MM.1S (cell line): ENCODE data around the gene AP1B1.

Experiments used
- DNase-seq: peaks from one replicate; pipeline ENCODE4 v3.0.0-alpha.2; 2015
- H2AFZ ChIP-seq: fragments of 300-600 bp; sonication (generic); 2 replicates; pipeline ENCODE4 v1.6.0; 2016; ENCODE audit warnings: antibody characterized with exemption, low read length
- H3F3A ChIP-seq: fragments of 300-600 bp; sonication (generic); 2 replicates; pipeline ENCODE4 v1.6.1; 2016; ENCODE audit warnings: mild to moderate bottlenecking, antibody characterized with exemption, low read length, moderate library complexity, mixed read lengths; ENCODE audit not compliant: insufficient read depth
- H3K27ac ChIP-seq: fragments of 300-600 bp; sonication (generic); 2 replicates; pipeline ENCODE4 v1.5.1; 2016; ENCODE audit warnings: mild to moderate bottlenecking, low read length
- H3K27me3 ChIP-seq: fragments of 300-600 bp; sonication (generic); replicated peaks from 2 replicates; pipeline ENCODE4 v1.6.0; 2016; ENCODE audit warnings: low read length; ENCODE audit not compliant: insufficient read depth
- H3K36me3 ChIP-seq: fragments of 300-600 bp; sonication (generic); replicated peaks from 2 replicates; pipeline ENCODE4 v1.6.1; 2016; ENCODE audit warnings: mild to moderate bottlenecking, low read length, mixed read lengths; ENCODE audit not compliant: insufficient read depth
- H3K4me1 ChIP-seq: fragments of 300-600 bp; sonication (generic); 2 replicates; pipeline ENCODE4 v1.6.1; 2016; ENCODE audit warnings: low read length, mixed read lengths
- H3K4me2 ChIP-seq: fragments of 300-600 bp; sonication (generic); 2 replicates; pipeline ENCODE4 v1.6.0; 2016; ENCODE audit warnings: low read depth, low read length
- H3K4me3 ChIP-seq: fragments of 300-600 bp; sonication (generic); 2 replicates; pipeline ENCODE4 v1.5.1; 2016; ENCODE audit warnings: low read length, mixed read lengths
- H3K79me2 ChIP-seq: fragments of 300-600 bp; sonication (generic); 2 replicates; pipeline ENCODE4 v1.6.1; 2016; ENCODE audit warnings: mixed run types, low read length, mixed read lengths
- H3K9ac ChIP-seq: fragments of 300-600 bp; sonication (generic); 2 replicates; pipeline ENCODE4 v1.6.1; 2016; ENCODE audit warnings: low read length, mixed read lengths
- H3K9me2 ChIP-seq: fragments of 300-600 bp; sonication (generic); replicated peaks from 2 replicates; pipeline ENCODE4 v1.6.1; 2016; ENCODE audit warnings: mild to moderate bottlenecking, low read length, mixed read lengths; ENCODE audit not compliant: insufficient read depth
- H3K9me3 ChIP-seq: fragments of 300-600 bp; sonication (generic); replicated peaks from 2 replicates; pipeline ENCODE4 v1.6.1; 2016; ENCODE audit warnings: mild to moderate bottlenecking, low read length, mixed read lengths; ENCODE audit not compliant: insufficient read depth
- H4K20me1 ChIP-seq: fragments of 300-600 bp; sonication (generic); 2 replicates; pipeline ENCODE4 v1.6.1; 2016; ENCODE audit warnings: mild to moderate bottlenecking, low read length, moderate library complexity, mixed read lengths; ENCODE audit not compliant: insufficient read depth
- EZH2 ChIP-seq: fragments of 300-600 bp; sonication (generic); optimal IDR thresholded peaks from 2 replicates; pipeline ENCODE3; 2017; ENCODE audit warnings: low read depth, mild to moderate bottlenecking, antibody characterized with exemption, low read length, mixed read lengths
- EZH2phosphoT487 ChIP-seq: fragments of 300-600 bp; sonication (generic); IDR thresholded peaks from 2 replicates; pipeline ENCODE4 v1.6.1; 2018; ENCODE audit warnings: antibody characterized with exemption, low read length
- TF ChIP-seq, protein P1 (sequence below): fragments of 300-600 bp; sonication (generic); IDR thresholded peaks from 2 replicates; pipeline ENCODE4 v1.5.1; 2016; ENCODE audit warnings: antibody characterized with exemption, low read length, mixed read lengths

The AP1B1 gene

DNA sequence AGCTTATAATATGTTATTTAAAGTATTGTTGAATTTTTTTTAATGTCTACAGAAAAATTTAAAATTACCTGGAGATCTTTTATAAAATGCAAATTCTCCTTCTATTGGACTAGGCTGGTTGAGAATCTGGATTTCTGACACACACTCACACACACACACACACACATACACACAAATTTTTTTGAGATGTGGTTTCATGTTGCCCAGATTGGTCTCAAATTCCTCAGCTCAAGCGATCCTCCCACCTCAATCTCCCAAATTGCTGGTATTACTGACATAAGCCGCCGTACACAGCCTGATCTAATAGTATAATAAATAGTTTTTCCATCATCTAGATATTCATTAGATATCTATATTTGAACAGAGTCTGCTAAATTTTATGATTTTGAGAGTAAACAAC lies 45.5 kb upstream of the AP1B1 start:
- Histone ChIP-seq H3K4me1 (no peaks in the 10 kb centered on the region), H3K4me2 (no peak overlapping the region), H3K27me3 (no peaks in the 10 kb centered on the region), H3K36me3 (no peaks in the 10 kb centered on the region), H2AFZ (no peak overlapping the region), H3F3A (no peaks in the 10 kb centered on the region), H3K4me3 (no peak overlapping the region), H4K20me1 (no peaks in the 10 kb centered on the region), H3K9ac (no peak overlapping the region), H3K9me3 (no peaks in the 10 kb centered on the region), H3K27ac (no peak overlapping the region), H3K9me2 (no peaks in the 10 kb centered on the region), H3K79me2 (no peaks in the 10 kb centered on the region)
- no peak for DNase-seq
- TF ChIP-seq, protein P1, sequence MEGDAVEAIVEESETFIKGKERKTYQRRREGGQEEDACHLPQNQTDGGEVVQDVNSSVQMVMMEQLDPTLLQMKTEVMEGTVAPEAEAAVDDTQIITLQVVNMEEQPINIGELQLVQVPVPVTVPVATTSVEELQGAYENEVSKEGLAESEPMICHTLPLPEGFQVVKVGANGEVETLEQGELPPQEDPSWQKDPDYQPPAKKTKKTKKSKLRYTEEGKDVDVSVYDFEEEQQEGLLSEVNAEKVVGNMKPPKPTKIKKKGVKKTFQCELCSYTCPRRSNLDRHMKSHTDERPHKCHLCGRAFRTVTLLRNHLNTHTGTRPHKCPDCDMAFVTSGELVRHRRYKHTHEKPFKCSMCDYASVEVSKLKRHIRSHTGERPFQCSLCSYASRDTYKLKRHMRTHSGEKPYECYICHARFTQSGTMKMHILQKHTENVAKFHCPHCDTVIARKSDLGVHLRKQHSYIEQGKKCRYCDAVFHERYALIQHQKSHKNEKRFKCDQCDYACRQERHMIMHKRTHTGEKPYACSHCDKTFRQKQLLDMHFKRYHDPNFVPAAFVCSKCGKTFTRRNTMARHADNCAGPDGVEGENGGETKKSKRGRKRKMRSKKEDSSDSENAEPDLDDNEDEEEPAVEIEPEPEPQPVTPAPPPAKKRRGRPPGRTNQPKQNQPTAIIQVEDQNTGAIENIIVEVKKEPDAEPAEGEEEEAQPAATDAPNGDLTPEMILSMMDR: no peak
- TF ChIP-seq EZH2phosphoT487 (no peak), EZH2 (no peak)

DNA sequence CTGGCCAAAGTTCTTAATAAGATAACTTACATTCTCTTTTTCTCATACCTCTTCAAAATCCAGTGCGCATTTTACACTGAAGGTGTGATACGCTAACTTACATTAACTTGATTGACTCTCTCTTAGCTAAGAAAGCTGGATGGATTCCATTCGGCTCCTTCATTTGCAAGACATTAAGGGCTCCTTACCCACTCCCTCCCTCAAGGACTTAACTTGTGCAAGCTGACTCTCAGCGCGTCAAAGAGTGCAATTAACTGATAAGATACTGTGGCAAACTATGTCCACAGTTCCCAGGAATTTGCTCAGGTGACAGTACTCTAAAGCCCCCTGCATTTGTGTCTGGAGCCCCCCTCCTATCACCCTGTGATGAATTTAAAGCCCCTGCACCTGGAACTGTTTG lies 43.6 kb upstream of the AP1B1 start:
- TF ChIP-seq EZH2 (no peak), EZH2phosphoT487 (no peak)
- TF ChIP-seq, protein P1: no peak
- no peak for DNase-seq
- no peaks in the 10 kb centered on the region for H3K9me2 ChIP-seq
- no peak overlapping the region for H3K27ac ChIP-seq
- H2AFZ ChIP-seq: no peak overlapping the region
- no peaks in the 10 kb centered on the region for H3K79me2 ChIP-seq
- H3K36me3 ChIP-seq: no peaks in the 10 kb centered on the region
- H3K27me3 ChIP-seq: no peaks in the 10 kb centered on the region
- H3K4me2 ChIP-seq: no peak overlapping the region
- H3K4me3 ChIP-seq: no peak overlapping the region
- no peaks in the 10 kb centered on the region for H4K20me1 ChIP-seq
- H3K9me3 ChIP-seq: no peaks in the 10 kb centered on the region
- no peaks in the 10 kb centered on the region for H3F3A ChIP-seq
- H3K9ac ChIP-seq: no peak overlapping the region
- H3K4me1 ChIP-seq: no peaks in the 10 kb centered on the region

DNA sequence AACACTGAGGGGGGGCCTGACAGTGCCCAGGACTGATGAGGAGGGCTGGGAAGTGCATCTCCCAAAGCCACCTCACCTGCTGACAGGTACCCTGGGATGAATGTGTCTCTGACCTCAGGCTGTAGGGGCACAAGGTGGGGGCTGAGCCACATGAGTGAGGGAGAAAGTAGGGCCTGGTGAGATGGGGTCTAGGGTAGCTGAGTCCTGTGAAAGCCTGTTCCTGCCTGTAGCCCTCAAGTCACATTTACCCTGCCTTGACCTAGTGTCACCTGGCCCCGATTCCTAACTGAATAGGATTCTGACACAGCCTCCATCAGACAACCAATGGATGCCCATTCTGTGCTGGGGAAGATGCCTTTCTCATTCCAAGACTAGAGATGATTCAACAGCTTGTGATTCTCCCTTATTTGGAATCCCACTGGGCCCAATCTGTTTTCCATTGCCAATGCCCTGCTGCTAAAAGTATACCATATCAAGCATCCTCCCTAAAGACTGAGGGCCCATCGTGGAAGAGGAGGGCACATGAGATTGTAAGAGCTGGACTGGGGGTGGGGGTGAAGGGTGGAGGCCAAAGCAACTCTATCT lies 38.9 kb upstream of the AP1B1 start:
- Histone ChIP-seq H3K79me2 (no peaks in the 10 kb centered on the region), H3K4me1 (no peaks in the 10 kb centered on the region), H3K4me3 (no peak overlapping the region), H2AFZ (no peak overlapping the region), H3K9me3 (no peaks in the 10 kb centered on the region), H3K27ac (no peak overlapping the region), H4K20me1 (no peaks in the 10 kb centered on the region), H3K9me2 (no peaks in the 10 kb centered on the region), H3K36me3 (no peaks in the 10 kb centered on the region), H3K4me2 (no peak overlapping the region), H3K9ac (no peak overlapping the region), H3F3A (no peaks in the 10 kb centered on the region), H3K27me3 (no peaks in the 10 kb centered on the region)
- no peak for DNase-seq
- TF ChIP-seq, protein P1: no peak
- TF ChIP-seq EZH2 (no peak), EZH2phosphoT487 (no peak)
